RWPE1 (cell line): ENCODE measurements around the gene HLA-B.
"Not testable (repeated sequence)": the region's sequence is repeated elsewhere in the genome, so short reads cannot be mapped to it uniquely, and the experiment has no call there.

ENCODE experiments used
- CTCF ChIA-PET: fragments of 350-600 bp; sonication (Branson Sonifier 250); formaldehyde crosslinking; extraction: SDS; loops from one replicate; lab custom pipeline; 2021; lab: Yijun Ruan, JAX
- POLR2A ChIA-PET: fragments of 400-600 bp; formaldehyde crosslinking; extraction: SDS; loops from one replicate; lab custom pipeline; 2020; ENCODE audit warnings: antibody characterized with exemption; ENCODE audit not compliant: low non-redundant PET; lab: Yijun Ruan, JAX
- DNase-seq: peaks from one replicate; pipeline ENCODE4 v3.0.0; 2012; ENCODE audit warnings: low spot score
- H3K27ac ChIP-seq: fragments of 450-650 bp; 2 replicates; pipeline ENCODE4 v1.5.1; 2017
- TF ChIP-seq, protein P1 (sequence below): fragments of 450-650 bp; conservative IDR thresholded peaks from 2 replicates; pipeline ENCODE4 v1.5.1; 2017; ENCODE audit warnings: low read depth, mild to moderate bottlenecking

The HLA-B gene

DNA sequence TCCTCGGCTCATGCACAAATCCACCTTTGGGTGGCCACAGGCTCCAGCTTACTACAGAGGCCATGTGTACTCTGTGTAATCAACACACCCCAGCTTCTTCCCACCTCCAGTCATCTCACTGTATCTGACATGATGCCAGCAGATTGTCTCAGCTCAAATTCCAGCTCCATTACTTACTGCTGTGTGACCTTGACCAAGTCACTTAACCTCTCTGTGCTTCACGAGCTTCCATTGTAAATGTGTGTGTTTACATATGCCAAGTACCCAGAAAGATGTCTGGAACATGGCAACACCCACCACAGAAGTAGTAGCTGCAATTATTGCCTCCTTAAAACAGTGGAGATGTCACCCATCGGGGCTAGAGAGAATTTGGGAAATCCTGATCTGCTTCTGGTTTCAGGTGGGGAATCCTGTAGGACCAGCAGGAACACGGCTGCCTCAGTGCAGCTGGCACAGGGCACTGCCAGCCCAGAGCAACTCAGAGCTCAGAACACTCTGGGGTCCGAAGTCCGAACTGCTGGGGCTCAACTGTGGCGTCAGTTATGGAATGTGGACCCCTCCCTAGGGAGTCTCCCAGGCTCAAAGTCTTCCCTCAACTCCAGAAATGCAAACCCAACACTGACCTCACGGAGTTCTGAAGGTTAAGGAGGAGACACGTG, 21.2 kb upstream of the HLA-B start:
- H3K27ac ChIP-seq, result no peak overlapping the region
- ChIA-PET CTCF (no interaction called here), POLR2A (no interaction called here)
- TF ChIP-seq, protein P1, sequence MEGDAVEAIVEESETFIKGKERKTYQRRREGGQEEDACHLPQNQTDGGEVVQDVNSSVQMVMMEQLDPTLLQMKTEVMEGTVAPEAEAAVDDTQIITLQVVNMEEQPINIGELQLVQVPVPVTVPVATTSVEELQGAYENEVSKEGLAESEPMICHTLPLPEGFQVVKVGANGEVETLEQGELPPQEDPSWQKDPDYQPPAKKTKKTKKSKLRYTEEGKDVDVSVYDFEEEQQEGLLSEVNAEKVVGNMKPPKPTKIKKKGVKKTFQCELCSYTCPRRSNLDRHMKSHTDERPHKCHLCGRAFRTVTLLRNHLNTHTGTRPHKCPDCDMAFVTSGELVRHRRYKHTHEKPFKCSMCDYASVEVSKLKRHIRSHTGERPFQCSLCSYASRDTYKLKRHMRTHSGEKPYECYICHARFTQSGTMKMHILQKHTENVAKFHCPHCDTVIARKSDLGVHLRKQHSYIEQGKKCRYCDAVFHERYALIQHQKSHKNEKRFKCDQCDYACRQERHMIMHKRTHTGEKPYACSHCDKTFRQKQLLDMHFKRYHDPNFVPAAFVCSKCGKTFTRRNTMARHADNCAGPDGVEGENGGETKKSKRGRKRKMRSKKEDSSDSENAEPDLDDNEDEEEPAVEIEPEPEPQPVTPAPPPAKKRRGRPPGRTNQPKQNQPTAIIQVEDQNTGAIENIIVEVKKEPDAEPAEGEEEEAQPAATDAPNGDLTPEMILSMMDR, result no peak
- no peak for DNase-seq

DNA sequence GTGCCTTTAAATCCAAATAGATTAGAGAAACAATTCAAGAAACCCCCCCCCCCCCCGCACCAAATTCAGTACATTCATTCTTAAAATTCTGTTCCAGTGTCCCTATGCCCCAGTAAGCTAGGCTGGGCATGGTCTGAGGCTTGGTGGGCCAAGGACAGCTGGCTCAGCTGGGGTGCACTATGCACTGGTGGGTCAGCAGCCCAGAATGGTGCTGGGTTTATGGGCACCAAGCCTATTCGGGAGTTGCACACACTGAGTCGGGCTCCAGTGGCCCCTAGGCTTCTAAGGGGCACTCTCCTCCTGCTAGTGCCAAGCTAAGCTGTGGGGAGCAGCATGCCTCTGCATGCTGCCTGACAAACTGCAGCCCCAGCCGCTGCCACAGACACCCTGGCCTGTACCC, 20.1 kb upstream of the HLA-B start:
- POLR2A ChIA-PET, result interaction anchor here (0.6 kb wide), 1 partner anchor 241 kb away, joined by 5 read pairs; no protein-coding TSS in a partner anchor

DNA sequence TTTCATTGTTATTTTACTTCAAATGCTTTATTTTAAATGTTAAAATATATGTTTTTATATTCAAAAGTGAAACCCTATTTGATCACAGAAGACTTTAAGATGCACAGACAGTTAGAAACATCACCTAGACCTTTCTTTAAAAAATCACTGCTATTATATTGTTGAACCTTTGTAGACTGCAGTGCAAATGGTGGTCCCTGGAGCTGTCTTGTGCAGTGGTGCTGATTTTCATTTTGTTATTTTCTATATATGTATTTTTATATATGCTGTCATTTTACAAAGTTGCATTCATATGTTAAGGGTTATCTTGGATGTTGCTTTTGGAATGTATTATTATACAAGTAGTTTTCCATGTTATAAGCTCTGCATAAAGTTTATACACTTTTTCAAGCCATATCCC, 18.7 kb upstream of the HLA-B start:
- no peak overlapping the region for H3K27ac ChIP-seq
- ChIA-PET POLR2A (no interaction called here), CTCF (interaction anchor here (1.4 kb wide), 1 partner anchor 9 kb away, joined by 4 read pairs; no protein-coding TSS in a partner anchor)
- DNase-seq, result no peak
- TF ChIP-seq, protein P1, result no peak

More for the DNA sequence above, 20.1 kb upstream of the HLA-B start:
- no peak for DNase-seq
- CTCF ChIA-PET, result interaction anchor here (1.4 kb wide), 1 partner anchor 10 kb away, joined by 4 read pairs; no protein-coding TSS in a partner anchor
- TF ChIP-seq, protein P1, result no peak
- no peak overlapping the region for H3K27ac ChIP-seq

DNA sequence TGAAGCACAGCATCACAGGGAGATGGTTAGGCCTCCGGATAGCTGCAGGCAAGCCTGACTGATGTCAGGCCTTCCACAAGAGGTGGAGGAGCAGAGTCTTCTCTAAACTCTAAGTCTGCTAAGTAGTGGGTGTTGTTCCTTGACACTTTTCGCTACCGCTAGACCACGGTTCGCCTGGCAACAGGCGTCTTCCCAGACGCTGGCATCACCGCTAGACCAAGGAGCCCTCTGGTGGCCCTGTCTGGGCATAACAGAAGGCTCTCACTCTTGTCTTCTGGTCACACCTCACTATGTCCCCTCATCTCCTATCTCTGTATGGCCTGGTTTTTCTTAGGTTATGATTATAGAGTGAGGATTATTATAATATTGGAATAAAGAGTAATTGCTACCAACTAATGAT, 17.1 kb upstream of the HLA-B start:
- POLR2A ChIA-PET, H3K27ac ChIP-seq, DNase-seq: not testable (repeated sequence)
- CTCF ChIA-PET, result interaction anchor here (0.6 to 0.7 kb wide), 2 partner anchors 80 to 167 kb away, joined by 3 read pairs; no protein-coding TSS in a partner anchor

- TF ChIP-seq, protein P1, result no peak
- POLR2A ChIA-PET, result no interaction called here
- CTCF ChIA-PET, result interaction anchor here (1.0 to 3.6 kb wide), 2 partner anchors 137 to 172 kb away, joined by 3 to 33 read pairs; no protein-coding TSS in a partner anchor
- H3K27ac ChIP-seq, result no peak overlapping the region
- DNase-seq, result no peak
Observed at GRCh38 chr6:31368461-31368860, 11.5 kb upstream of the HLA-B start.

- POLR2A ChIA-PET, result no interaction called here
Observed at GRCh38 chr6:31366693-31367470, 9.9 kb upstream of the HLA-B start.

More at GRCh38 chr6:31366693-31367470, 9.9 kb upstream of the HLA-B start:
- DNase-seq, result peak; percentile 85
- CTCF ChIA-PET, result interaction anchor here (0.5 to 3.6 kb wide), 32 partner anchors 8 to 1501 kb away, joined by 3 to 33 read pairs (median 4); partner anchors contain the start of genes PSORS1C1 and PSORS1C2
- no peak overlapping the region for H3K27ac ChIP-seq
- TF ChIP-seq, protein P1, result peak; percentile 95
